Vagina (tissue), 2 donors: ENCODE results near the gene FLNB. TPM values are rescaled to one million over a fixed set of nuclear protein-coding genes. Genes with fewer than 3 reads are reported as not detected.

Source experiments
- DNase-seq, 2 donors: peaks; one replicate each; pipeline ENCODE4 v3.0.0-alpha.2; 2017; ENCODE audit errors: extremely low spot score in 2 of 2
- H3K27ac ChIP-seq: fragments of 200-600 bp; sonication (generic); one replicate; pipeline ENCODE4 v1.5.1; 2019
- H3K27me3 ChIP-seq: fragments of 200-600 bp; sonication (generic); one replicate; pipeline ENCODE4 v1.5.1; 2019
- H3K36me3 ChIP-seq, 2 donors: fragments of 200-600 bp; sonication (generic); one replicate each; pipeline ENCODE4 v1.5.1; 2017 to 2019
- H3K4me1 ChIP-seq: fragments of 200-600 bp; sonication (generic); one replicate; pipeline ENCODE4 v1.5.1; 2019
- H3K4me3 ChIP-seq, 2 donors: fragments of 200-600 bp; sonication (generic); 1 replicate in 1 of 2; 2 replicates in 1 of 2; pipeline ENCODE4 v1.5.1; 2016 to 2019
- H3K9me3 ChIP-seq: fragments of 200-600 bp; sonication (generic); one replicate; pipeline ENCODE4 v1.5.1; 2019
- POLR2A ChIP-seq, 2 donors: fragments of 450-650 bp; IDR thresholded peaks; one replicate each; pipeline ENCODE4 v1.6.1; 2017; ENCODE audit warnings: antibody characterized with exemption in 2 of 2, mild to moderate bottlenecking in 2 of 2, moderate library complexity in 2 of 2
- POLR2AphosphoS5 ChIP-seq, 2 donors: sonication (generic); formaldehyde crosslinking; IDR thresholded peaks; one replicate each; pipeline ENCODE4 v1.9.0; 2017; ENCODE audit warnings: antibody characterized with exemption in 2 of 2, mild to moderate bottlenecking in 2 of 2, low read depth in 1 of 2; ENCODE audit not compliant: insufficient read depth in 1 of 2
- intact Hi-C: fragments of 100-400 bp; cut with DNase I; formaldehyde crosslinking; loops from one replicate; pipeline ENCODE4 v1.15.1; 2023
- total RNA-seq: library from RNA; depleted of rRNA; stranded (reverse); fragments of >200 nt; gene quantifications from one replicate; pipeline ENCODE4 v1.2.3, GENCODE V29; 2016
- TF ChIP-seq, protein P1 (sequence below), 3 experiments: fragments of 450-650 bp in 2 of 3; fragments of 200-600 bp in 1 of 3; sonication (generic) in 1 of 3; IDR thresholded peaks; one replicate each; pipeline ENCODE4 v1.5.1; 2017 to 2019; ENCODE audit warnings: antibody characterized with exemption in 3 of 3, mild to moderate bottlenecking in 2 of 3, moderate library complexity in 2 of 3

Gene FLNB
- total RNA-seq, 1 donor from 2014 or later: 147 TPM

DNA sequence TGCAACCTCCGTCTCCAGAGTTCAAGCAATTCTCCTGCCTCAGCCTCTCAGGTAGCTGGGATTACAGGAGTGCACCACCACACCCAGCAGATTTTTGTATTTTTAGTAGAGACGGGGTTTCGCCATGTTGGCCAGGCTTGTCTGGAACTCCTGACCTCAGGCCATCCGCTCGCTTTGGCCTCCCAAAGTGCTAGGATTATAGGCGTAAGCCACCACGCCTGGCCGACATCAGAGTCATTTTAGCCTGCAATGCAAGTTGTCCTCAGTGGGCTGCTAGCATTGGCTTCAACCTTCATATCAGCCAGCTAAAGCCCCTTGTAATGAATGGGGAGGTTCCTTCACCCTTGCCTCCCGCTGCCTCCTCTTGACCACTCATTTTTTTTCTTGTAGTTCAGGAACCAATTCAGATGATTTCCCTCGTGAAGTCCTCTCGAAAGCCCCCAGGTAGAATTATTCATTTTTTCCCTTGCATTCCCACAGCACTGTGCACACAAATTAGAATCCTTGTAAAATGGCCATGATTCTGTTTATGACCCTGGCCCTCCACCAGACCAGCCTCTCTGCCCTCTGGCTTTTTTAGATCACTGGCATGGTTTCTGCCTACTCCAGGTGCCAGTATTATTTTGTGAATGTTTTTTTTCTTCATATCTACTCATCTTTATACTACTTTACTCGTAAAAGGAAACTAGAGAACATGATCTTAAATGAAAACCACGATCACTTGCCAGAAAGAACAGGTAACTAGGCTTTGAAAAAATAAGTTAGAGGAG lies 29.1 kb downstream of the FLNB start:
- H3K4me3 ChIP-seq: no peak overlapping the region
- intact Hi-C loops: no loop called here
- DNase-seq: no peak
- no peak overlapping the region for H3K27ac ChIP-seq
- no peaks in the 10 kb centered on the region for H3K27me3 ChIP-seq
- H3K9me3 ChIP-seq: no peaks in the 10 kb centered on the region
- peaks cover 60% of the 10 kb centered on the region for H3K4me1 ChIP-seq
- TF ChIP-seq, protein P1, sequence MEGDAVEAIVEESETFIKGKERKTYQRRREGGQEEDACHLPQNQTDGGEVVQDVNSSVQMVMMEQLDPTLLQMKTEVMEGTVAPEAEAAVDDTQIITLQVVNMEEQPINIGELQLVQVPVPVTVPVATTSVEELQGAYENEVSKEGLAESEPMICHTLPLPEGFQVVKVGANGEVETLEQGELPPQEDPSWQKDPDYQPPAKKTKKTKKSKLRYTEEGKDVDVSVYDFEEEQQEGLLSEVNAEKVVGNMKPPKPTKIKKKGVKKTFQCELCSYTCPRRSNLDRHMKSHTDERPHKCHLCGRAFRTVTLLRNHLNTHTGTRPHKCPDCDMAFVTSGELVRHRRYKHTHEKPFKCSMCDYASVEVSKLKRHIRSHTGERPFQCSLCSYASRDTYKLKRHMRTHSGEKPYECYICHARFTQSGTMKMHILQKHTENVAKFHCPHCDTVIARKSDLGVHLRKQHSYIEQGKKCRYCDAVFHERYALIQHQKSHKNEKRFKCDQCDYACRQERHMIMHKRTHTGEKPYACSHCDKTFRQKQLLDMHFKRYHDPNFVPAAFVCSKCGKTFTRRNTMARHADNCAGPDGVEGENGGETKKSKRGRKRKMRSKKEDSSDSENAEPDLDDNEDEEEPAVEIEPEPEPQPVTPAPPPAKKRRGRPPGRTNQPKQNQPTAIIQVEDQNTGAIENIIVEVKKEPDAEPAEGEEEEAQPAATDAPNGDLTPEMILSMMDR (IDR thresholded peaks at IDR 0.05): no peak
- TF ChIP-seq POLR2A (IDR thresholded peaks at IDR 0.05) (no peak), POLR2AphosphoS5 (IDR thresholded peaks at IDR 0.05; ENCODE audit: insufficient read depth in 1 of 2, low read depth in 1 of 2) (no peak)
- no peaks in the 10 kb centered on the region for H3K36me3 ChIP-seq

GRCh38 chr3:58038675-58039292 lies 30.6 kb downstream of the FLNB start:
- intact Hi-C loops: no loop called here
- no peaks in the 10 kb centered on the region for H3K36me3 ChIP-seq
- no peak for TF ChIP-seq POLR2A (IDR thresholded peaks at IDR 0.05)
- TF ChIP-seq, protein P1 (IDR thresholded peaks at IDR 0.05): no peak
- TF ChIP-seq POLR2AphosphoS5 (IDR thresholded peaks at IDR 0.05; ENCODE audit: insufficient read depth in 1 of 2, low read depth in 1 of 2): no peak
- H3K4me1 ChIP-seq: peaks cover 67% of the 10 kb centered on the region
- no peaks in the 10 kb centered on the region for H3K27me3 ChIP-seq
- H3K9me3 ChIP-seq: no peaks in the 10 kb centered on the region
- no peak overlapping the region for H3K4me3 ChIP-seq
- no peak for DNase-seq
- no peak overlapping the region for H3K27ac ChIP-seq

GRCh38 chr3:58039601-58040000 lies 31.4 kb downstream of the FLNB start:
- Histone ChIP-seq H3K36me3 (no peaks in the 10 kb centered on the region), H3K4me1 (peaks cover 73% of the 10 kb centered on the region), H3K9me3 (no peaks in the 10 kb centered on the region), H3K4me3 (no peak overlapping the region), H3K27ac (no peak overlapping the region), H3K27me3 (no peaks in the 10 kb centered on the region)
- DNase-seq: no peak
- intact Hi-C loops: no loop called here
- TF ChIP-seq POLR2A (IDR thresholded peaks at IDR 0.05): no peak
- no peak for TF ChIP-seq POLR2AphosphoS5 (IDR thresholded peaks at IDR 0.05; ENCODE audit: insufficient read depth in 1 of 2, low read depth in 1 of 2)
- TF ChIP-seq, protein P1 (IDR thresholded peaks at IDR 0.05): no peak

DNA sequence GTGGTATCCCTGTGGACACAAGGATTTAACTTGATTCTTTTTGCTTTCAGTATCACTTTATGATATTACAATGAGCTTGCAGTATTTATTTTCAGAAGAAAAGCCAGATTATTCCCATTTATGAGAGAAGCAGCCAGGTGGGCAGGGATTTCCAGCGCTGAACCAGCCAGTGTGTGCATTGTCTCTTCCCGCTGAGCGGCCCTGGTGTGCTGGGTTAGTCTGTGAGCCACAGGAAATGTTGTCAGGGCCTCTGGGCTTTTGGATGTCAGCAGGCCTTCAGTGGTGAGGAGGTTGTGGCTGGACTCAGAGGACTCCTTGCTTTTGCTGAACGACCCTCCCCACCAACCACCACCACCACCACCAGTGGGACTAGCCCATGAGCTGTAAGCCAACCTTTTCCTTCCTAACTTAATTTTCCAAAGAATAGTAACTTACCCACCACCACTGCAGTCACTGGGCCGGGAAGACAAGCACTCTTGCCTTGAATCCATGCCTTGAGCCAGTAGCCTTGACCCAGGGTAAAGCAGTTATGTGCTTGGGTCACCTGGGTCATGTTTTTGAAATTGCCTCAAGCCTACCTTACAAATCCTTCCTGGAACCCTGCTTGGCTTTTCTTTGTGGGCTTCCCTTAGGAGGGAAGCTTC lies 33.1 kb downstream of the FLNB start:
- peaks cover 57% of the 10 kb centered on the region for H3K4me1 ChIP-seq
- no peak for DNase-seq
- intact Hi-C loops: no loop called here
- H3K9me3 ChIP-seq: no peaks in the 10 kb centered on the region
- no peak overlapping the region for H3K4me3 ChIP-seq
- no peak overlapping the region for H3K27ac ChIP-seq
- TF ChIP-seq POLR2AphosphoS5 (IDR thresholded peaks at IDR 0.05; ENCODE audit: insufficient read depth in 1 of 2, low read depth in 1 of 2) (no peak), POLR2A (IDR thresholded peaks at IDR 0.05) (no peak)
- TF ChIP-seq, protein P1 (IDR thresholded peaks at IDR 0.05): no peak
- H3K27me3 ChIP-seq: no peaks in the 10 kb centered on the region
- no peaks in the 10 kb centered on the region for H3K36me3 ChIP-seq
